Mesendoderm (in vitro differentiated cells): ENCODE results near the gene ERC2.
A peak's percentile ranks its signal among the peaks of the same experiment; 100 is the strongest.

Source experiments
- DNase-seq: peaks from one replicate; pipeline ENCODE4 v3.0.0; 2013
- H2AK5ac ChIP-seq: 2 replicates; pipeline ENCODE4 v1.6.1; 2013; ENCODE audit warnings: low read length, inconsistent platforms
- H2BK120ac ChIP-seq: 2 replicates; pipeline ENCODE4 v1.6.1; 2013; ENCODE audit warnings: low read depth, mild to moderate bottlenecking, low read length, moderate library complexity, mixed read lengths
- H2BK15ac ChIP-seq: replicated peaks from 2 replicates; pipeline ENCODE4 v1.6.1; 2013; ENCODE audit warnings: low read depth, mild to moderate bottlenecking, moderate library complexity
- H2BK5ac ChIP-seq: 2 replicates; pipeline ENCODE4 v1.6.1; 2013; ENCODE audit warnings: low read length, inconsistent platforms
- H3K18ac ChIP-seq: 2 replicates; pipeline ENCODE4 v1.6.1; 2013; ENCODE audit warnings: mild to moderate bottlenecking, low read length, mixed read lengths
- H3K23ac ChIP-seq: one replicate; pipeline ENCODE4 v1.6.1; 2013; ENCODE audit warnings: low read length
- H3K27ac ChIP-seq: 2 replicates; pipeline ENCODE4 v1.5.1; 2013; ENCODE audit warnings: low read depth, mild to moderate bottlenecking, inconsistent platforms, low read length, moderate library complexity
- H3K27me3 ChIP-seq: 2 replicates; pipeline ENCODE4 v1.6.1; 2013; ENCODE audit warnings: low read length, control low read depth, mild to moderate bottlenecking, inconsistent platforms; ENCODE audit not compliant: insufficient read depth, poor library complexity
- H3K36me3 ChIP-seq: 2 replicates; pipeline ENCODE4 v1.6.1; 2013; ENCODE audit warnings: low read length, inconsistent platforms; ENCODE audit not compliant: control insufficient read depth, insufficient read depth
- H3K4ac ChIP-seq: one replicate; pipeline ENCODE4 v1.6.1; 2013; ENCODE audit warnings: low read depth, mild to moderate bottlenecking, low read length, moderate library complexity
- H3K4me1 ChIP-seq: 2 replicates; pipeline ENCODE4 v1.6.1; 2013; ENCODE audit warnings: low read depth, low read length, inconsistent platforms; ENCODE audit not compliant: control insufficient read depth
- H3K4me2 ChIP-seq: 2 replicates; pipeline ENCODE4 v1.6.1; 2013; ENCODE audit warnings: low read length
- H3K4me3 ChIP-seq: 2 replicates; pipeline ENCODE4 v1.5.1; 2013; ENCODE audit warnings: mild to moderate bottlenecking, low read length
- H3K56ac ChIP-seq: one replicate; pipeline ENCODE4 v1.6.1; 2013; ENCODE audit warnings: low read length
- H3K79me1 ChIP-seq: 2 replicates; pipeline ENCODE4 v1.6.1; 2013; ENCODE audit warnings: low read length, inconsistent platforms
- H3K79me2 ChIP-seq: 2 replicates; pipeline ENCODE4 v1.6.1; 2013; ENCODE audit warnings: mild to moderate bottlenecking, low read length; ENCODE audit not compliant: control insufficient read depth, insufficient read depth
- H3K9ac ChIP-seq: 2 replicates; pipeline ENCODE4 v1.6.1; 2013; ENCODE audit warnings: low read length, inconsistent platforms
- H4K5ac ChIP-seq: one replicate; pipeline ENCODE4 v1.6.1; 2013; ENCODE audit warnings: low read length
- H4K8ac ChIP-seq: one replicate; pipeline ENCODE4 v1.6.1; 2013; ENCODE audit warnings: low read depth, mild to moderate bottlenecking, control low read depth, low read length, moderate library complexity
- WGBS: extraction: QIAGEN DNeasy Blood & Tissue Kit; methylation state at CpG from one replicate; pipeline ENCODE4 v1.1.7; 2013; ENCODE audit warnings: low lambda C conversion rate, missing lambda C conversion rate; ENCODE audit not compliant: insufficient coverage; ENCODE audit errors: extremely low coverage; 5-methylcytosine and 5-hydroxymethylcytosine counted together

ERC2 gene

GRCh38 chr3:55624238-55624637 is 844.0 kb downstream of the ERC2 start:
- H2BK120ac ChIP-seq, result no peak overlapping the region
- no peak overlapping the region for H3K27ac ChIP-seq
- H3K9ac ChIP-seq, result no peak overlapping the region
- H2AK5ac ChIP-seq, result no peak overlapping the region
- no peak overlapping the region for H3K4ac ChIP-seq
- H3K4me2 ChIP-seq, result no peak overlapping the region
- no CpG with 5 or more reads among the region's 7 CpGs for WGBS
- H3K4me1 ChIP-seq, result peaks cover 9% of the 10 kb centered on the region
- no peaks in the 10 kb centered on the region for H3K79me1 ChIP-seq
- H3K27me3 ChIP-seq, result no peaks in the 10 kb centered on the region
- DNase-seq, result no peak
- H3K23ac ChIP-seq, result no peak overlapping the region
- no peaks in the 10 kb centered on the region for H3K79me2 ChIP-seq
- H3K18ac ChIP-seq, result no peak overlapping the region
- H3K56ac ChIP-seq, result no peak overlapping the region
- no peak overlapping the region for H2BK15ac ChIP-seq
- no peak overlapping the region for H4K8ac ChIP-seq
- H2BK5ac ChIP-seq, result no peak overlapping the region
- no peaks in the 10 kb centered on the region for H3K36me3 ChIP-seq
- H4K5ac ChIP-seq, result no peak overlapping the region
- H3K4me3 ChIP-seq, result no peak overlapping the region

GRCh38 chr3:55623786-55624185 is 844.5 kb downstream of the ERC2 start:
- no peaks in the 10 kb centered on the region for H3K79me1 ChIP-seq
- no peak overlapping the region for H3K23ac ChIP-seq
- H3K4me3 ChIP-seq, result no peak overlapping the region
- no peak overlapping the region for H3K4me2 ChIP-seq
- H2BK5ac ChIP-seq, result no peak overlapping the region
- no peaks in the 10 kb centered on the region for H3K79me2 ChIP-seq
- H3K18ac ChIP-seq, result no peak overlapping the region
- no peak overlapping the region for H2AK5ac ChIP-seq
- H3K4ac ChIP-seq, result no peak overlapping the region
- no peak overlapping the region for H4K8ac ChIP-seq
- H3K36me3 ChIP-seq, result no peaks in the 10 kb centered on the region
- no peak overlapping the region for H2BK15ac ChIP-seq
- H3K27ac ChIP-seq, result no peak overlapping the region
- no peaks in the 10 kb centered on the region for H3K27me3 ChIP-seq
- no peak overlapping the region for H4K5ac ChIP-seq
- no peak overlapping the region for H3K56ac ChIP-seq
- no peak overlapping the region for H2BK120ac ChIP-seq
- DNase-seq, result no peak
- H3K9ac ChIP-seq, result no peak overlapping the region
- no CpG with 5 or more reads among the region's 2 CpGs for WGBS
- peaks cover 10% of the 10 kb centered on the region for H3K4me1 ChIP-seq

GRCh38 chr3:55622733-55623132 is 845.5 kb downstream of the ERC2 start:
- H3K56ac ChIP-seq, result no peak overlapping the region
- H3K79me2 ChIP-seq, result no peaks in the 10 kb centered on the region
- no peak overlapping the region for H2BK120ac ChIP-seq
- no peaks in the 10 kb centered on the region for H3K27me3 ChIP-seq
- no peak overlapping the region for H3K23ac ChIP-seq
- H2BK15ac ChIP-seq, result no peak overlapping the region
- no peaks in the 10 kb centered on the region for H3K79me1 ChIP-seq
- no peak for DNase-seq
- H3K9ac ChIP-seq, result no peak overlapping the region
- no peak overlapping the region for H4K5ac ChIP-seq
- H3K4me3 ChIP-seq, result no peak overlapping the region
- H4K8ac ChIP-seq, result no peak overlapping the region
- no peak overlapping the region for H3K27ac ChIP-seq
- WGBS, result no CpG with 5 or more reads among the region's 3 CpGs
- H3K4me1 ChIP-seq, result peaks cover 11% of the 10 kb centered on the region
- H3K18ac ChIP-seq, result peak overlapping the region; percentile 78
- H3K36me3 ChIP-seq, result no peaks in the 10 kb centered on the region
- no peak overlapping the region for H3K4ac ChIP-seq
- no peak overlapping the region for H3K4me2 ChIP-seq
- peak overlapping the region; percentile 25 for H2AK5ac ChIP-seq
- no peak overlapping the region for H2BK5ac ChIP-seq

GRCh38 chr3:55622116-55622515 is 846.2 kb downstream of the ERC2 start:
- DNase-seq, result no peak
- H2BK15ac ChIP-seq, result peak overlapping the region; percentile 93
- H4K8ac ChIP-seq, result no peak overlapping the region
- H3K4me2 ChIP-seq, result no peak overlapping the region
- H3K18ac ChIP-seq, result peak overlapping the region; percentile 4
- no peak overlapping the region for H3K4ac ChIP-seq
- peak overlapping the region; percentile 72 for H2BK5ac ChIP-seq
- peaks cover 13% of the 10 kb centered on the region for H3K4me1 ChIP-seq
- no peaks in the 10 kb centered on the region for H3K36me3 ChIP-seq
- H3K27me3 ChIP-seq, result no peaks in the 10 kb centered on the region
- peak overlapping the region; percentile 71 for H2AK5ac ChIP-seq
- H3K23ac ChIP-seq, result no peak overlapping the region
- H3K9ac ChIP-seq, result no peak overlapping the region
- WGBS, result no CpG with 5 or more reads among the region's 3 CpGs
- no peak overlapping the region for H4K5ac ChIP-seq
- no peaks in the 10 kb centered on the region for H3K79me2 ChIP-seq
- H3K4me3 ChIP-seq, result no peak overlapping the region
- H3K27ac ChIP-seq, result no peak overlapping the region
- H2BK120ac ChIP-seq, result peak overlapping the region; percentile 34
- no peaks in the 10 kb centered on the region for H3K79me1 ChIP-seq
- H3K56ac ChIP-seq, result peak overlapping the region; percentile 49

- Histone ChIP-seq H3K79me2 (no peaks in the 10 kb centered on the region), H2BK15ac (peak overlapping the region; percentile 61), H3K4me2 (no peak overlapping the region), H3K56ac (peak overlapping the region; percentile 49), H2BK120ac (peak overlapping the region; percentile 82), H3K36me3 (no peaks in the 10 kb centered on the region), H3K23ac (no peak overlapping the region), H3K18ac (peak overlapping the region; percentile 4), H4K8ac (no peak overlapping the region), H3K9ac (peak overlapping the region; percentile 4), H3K27ac (no peak overlapping the region), H3K4ac (no peak overlapping the region), H3K79me1 (no peaks in the 10 kb centered on the region), H3K4me1 (peaks cover 15% of the 10 kb centered on the region), H2BK5ac (peak overlapping the region; percentile 72), H2AK5ac (peak overlapping the region; percentile 71), H4K5ac (no peak overlapping the region), H3K4me3 (no peak overlapping the region), H3K27me3 (no peaks in the 10 kb centered on the region)
- DNase-seq, result no peak
- WGBS, result no CpG with 5 or more reads among the region's 2 CpGs
Observed at GRCh38 chr3:55621648-55622047, 846.6 kb downstream of the ERC2 start.

- Histone ChIP-seq H3K27ac (peak overlapping the region; percentile 73), H3K23ac (no peak overlapping the region), H3K18ac (peak overlapping the region; percentile 4), H3K56ac (peak overlapping the region; percentile 61), H2BK120ac (peak overlapping the region; percentile 82), H4K8ac (no peak overlapping the region), H3K36me3 (no peaks in the 10 kb centered on the region), H3K27me3 (no peaks in the 10 kb centered on the region), H4K5ac (no peak overlapping the region), H3K9ac (no peak overlapping the region), H3K4me2 (no peak overlapping the region), H2BK5ac (peak overlapping the region; percentile 35), H3K4me1 (peaks cover 16% of the 10 kb centered on the region), H3K79me2 (no peaks in the 10 kb centered on the region), H3K4me3 (no peak overlapping the region), H3K4ac (peak overlapping the region; percentile 82), H2AK5ac (peak overlapping the region; percentile 25), H2BK15ac (peak overlapping the region; percentile 61), H3K79me1 (no peaks in the 10 kb centered on the region)
- DNase-seq, result peak; percentile 55
- no CpG with 5 or more reads among the region's 3 CpGs for WGBS
Observed at GRCh38 chr3:55621026-55621422, 847.2 kb downstream of the ERC2 start.
